SK-N-SH (cell line): Measurements from ENCODE around the gene SLAIN2. TPM values are rescaled to one million over a fixed set of nuclear protein-coding genes. Genes with fewer than 3 reads are reported as not detected.

Source experiments
- CTCF ChIA-PET: fragments of 300-600, 350-600 bp; formaldehyde crosslinking; extraction: SDS; loops from one replicate; lab custom pipeline; 2021; lab: Yijun Ruan, JAX
- POLR2A ChIA-PET: fragments of 350-600 bp; sonication (Branson Sonifier 250); formaldehyde crosslinking; extraction: SDS; loops from one replicate; lab custom pipeline; 2020; ENCODE audit warnings: antibody characterized with exemption, inconsistent platforms; lab: Yijun Ruan, JAX
- DNase-seq: peaks from one replicate; pipeline ENCODE4 v3.0.0; 2012
- H2AFZ ChIP-seq: fragments of 200-600 bp; sonication (generic); 2 replicates; pipeline ENCODE4 v1.8.1; 2016; ENCODE audit warnings: antibody characterized with exemption, mild to moderate bottlenecking, low read depth
- H3F3A ChIP-seq: fragments of 200-600 bp; sonication (generic); replicated peaks from 2 replicates; pipeline ENCODE3; 2016; ENCODE audit warnings: antibody characterized with exemption, mild to moderate bottlenecking; ENCODE audit not compliant: insufficient read depth
- H3K27ac ChIP-seq, 2 experiments: fragments of 200-500 bp in 1 of 2; fragments of 200-600 bp in 1 of 2; sonication (Bioruptor generic) in 1 of 2; sonication (generic), shearing (Covaris generic) in 1 of 2; 2 replicates each; pipeline versions ENCODE4 v1.5.1 to v1.6.1; 2014 to 2016; ENCODE audit warnings: low read depth in 2 of 2, inconsistent platforms in 1 of 2, low read length in 1 of 2, mild to moderate bottlenecking in 1 of 2, mixed read lengths in 1 of 2
- H3K27me3 ChIP-seq: fragments of 200-600 bp; sonication (generic), shearing (Covaris generic); 2 replicates; pipeline ENCODE4 v1.6.1; 2016; ENCODE audit warnings: mixed run types; ENCODE audit not compliant: insufficient read depth
- H3K36me3 ChIP-seq, 2 experiments: fragments of 200-500 bp in 1 of 2; fragments of 200-600 bp in 1 of 2; sonication (Bioruptor generic) in 1 of 2; sonication (generic) in 1 of 2; replicated peaks in 1 of 2; 2 replicates each; pipeline versions ENCODE3 to v1.5.1; 2014 to 2016; ENCODE audit warnings: low read length in 1 of 2, mild to moderate bottlenecking in 1 of 2; ENCODE audit not compliant: insufficient read depth in 2 of 2, control insufficient read depth in 1 of 2
- H3K4me1 ChIP-seq, 2 experiments: fragments of 200-500 bp in 1 of 2; fragments of 200-600 bp in 1 of 2; sonication (Bioruptor generic) in 1 of 2; sonication (generic), shearing (Covaris generic) in 1 of 2; 2 replicates each; pipeline versions ENCODE4 v1.5.1 to v1.6.1; 2014 to 2016; ENCODE audit warnings: low read depth in 1 of 2, low read length in 1 of 2, mixed run types in 1 of 2; ENCODE audit not compliant: insufficient read depth in 2 of 2, control insufficient read depth in 1 of 2
- H3K4me2 ChIP-seq: fragments of 200-600 bp; sonication (generic), shearing (Covaris generic); 2 replicates; pipeline ENCODE4 v1.6.1; 2017; ENCODE audit warnings: mixed run types
- H3K4me3 ChIP-seq, 2 experiments: fragments of 200-500 bp in 1 of 2; fragments of 200-600 bp in 1 of 2; sonication (Bioruptor generic) in 1 of 2; sonication (generic), shearing (Covaris generic) in 1 of 2; 2 replicates each; pipeline versions ENCODE4 v1.5.1 to v1.8.1; 2014 to 2016; ENCODE audit warnings: low read depth in 2 of 2, inconsistent platforms in 1 of 2, low read length in 1 of 2, mild to moderate bottlenecking in 1 of 2, mixed read lengths in 1 of 2, moderate library complexity in 1 of 2
- H3K79me2 ChIP-seq: fragments of 200-600 bp; sonication (generic); 2 replicates; pipeline ENCODE4 v1.8.1; 2017; ENCODE audit warnings: mild to moderate bottlenecking; ENCODE audit not compliant: insufficient read depth
- H3K9ac ChIP-seq: fragments of 200-600 bp; sonication (generic); 2 replicates; pipeline ENCODE4 v1.6.1; 2017; ENCODE audit warnings: mixed run types
- H3K9me2 ChIP-seq: fragments of 200-600 bp; sonication (generic); 2 replicates; pipeline ENCODE4 v1.6.1; 2017; ENCODE audit warnings: mixed run types
- H3K9me3 ChIP-seq: fragments of 200-600 bp; sonication (generic); 2 replicates; pipeline ENCODE4 v1.6.1; 2017; ENCODE audit warnings: mixed run types, mild to moderate bottlenecking, moderate library complexity
- H4K20me1 ChIP-seq: fragments of 200-600 bp; sonication (generic); 2 replicates; pipeline ENCODE4 v1.6.1; 2017; ENCODE audit warnings: mild to moderate bottlenecking, mixed run types; ENCODE audit not compliant: insufficient read depth
- EZH2phosphoT487 ChIP-seq: fragments of 200-600 bp; sonication (generic); IDR thresholded peaks from 2 replicates; pipeline ENCODE4 v1.6.1; 2017; ENCODE audit warnings: low read depth, mixed run types, mild to moderate bottlenecking, antibody characterized with exemption, moderate library complexity, borderline replicate concordance
- FOSL2 ChIP-seq: IDR thresholded peaks from 2 replicates; pipeline ENCODE4 v1.4.0; 2012; ENCODE audit warnings: low read depth, mild to moderate bottlenecking, moderate library complexity, borderline replicate concordance
- GABPA ChIP-seq: IDR thresholded peaks from 2 replicates; pipeline ENCODE4 v1.4.0; 2012; ENCODE audit warnings: low read depth, mild to moderate bottlenecking
- MXI1 ChIP-seq: IDR thresholded peaks from 2 replicates; pipeline ENCODE4 v1.6.1; 2012; ENCODE audit warnings: mild to moderate bottlenecking, low read depth, low read length, improper control_type of control experiment
- REST ChIP-seq: IDR thresholded peaks from 2 replicates; pipeline ENCODE4 v1.6.1; 2012; ENCODE audit warnings: mild to moderate bottlenecking, low read depth, low read length, moderate library complexity
- RXRA ChIP-seq: IDR thresholded peaks from 2 replicates; pipeline ENCODE4 v1.4.0; 2012; ENCODE audit warnings: low read depth, mild to moderate bottlenecking, borderline replicate concordance
- TAF1 ChIP-seq: IDR thresholded peaks from 2 replicates; pipeline ENCODE4 v1.6.1; 2012; ENCODE audit warnings: low read depth, mild to moderate bottlenecking, low read length, moderate library complexity, borderline replicate concordance
- TCF12 ChIP-seq: IDR thresholded peaks from 2 replicates; pipeline ENCODE4 v1.4.0; 2012
- TEAD4 ChIP-seq: IDR thresholded peaks from 2 replicates; pipeline ENCODE4 v1.4.0; 2012; ENCODE audit warnings: mild to moderate bottlenecking, borderline replicate concordance; ENCODE audit not compliant: insufficient read depth
- YY1 ChIP-seq: IDR thresholded peaks from 2 replicates; pipeline ENCODE4 v1.4.0; 2012; ENCODE audit warnings: low read depth, mild to moderate bottlenecking
- ZBTB33 ChIP-seq: IDR thresholded peaks from 2 replicates; pipeline ENCODE4 v1.4.0; 2012; ENCODE audit warnings: low read depth, borderline replicate concordance
- WGBS: methylation state at CpG from one replicate; pipeline ENCODE4 v1.1.6; 2017; ENCODE audit warnings: low lambda C conversion rate; 5-methylcytosine and 5-hydroxymethylcytosine counted together
- polyA plus RNA-seq, 3 experiments: library from polyadenylated mRNA; depleted of rRNA; stranded (reverse); fragments of >200 nt; gene quantifications; 2 replicates each; pipeline ENCODE4 v1.2.3, GENCODE V29; 2012
- TF ChIP-seq, protein P1 (sequence below): fragments of 200-600 bp; sonication (generic); IDR thresholded peaks from 2 replicates; pipeline ENCODE4 v1.6.1; 2017; ENCODE audit warnings: antibody characterized with exemption, mild to moderate bottlenecking, moderate library complexity
- TF ChIP-seq, protein P2 (sequence below): fragments of 150-350 bp; IDR thresholded peaks from 2 replicates; pipeline ENCODE4 v1.6.1; 2016; ENCODE audit warnings: mild to moderate bottlenecking, low read depth, low read length

Gene SLAIN2
- polyA plus RNA-seq, 1 of the 3 experiments (the other 2 are of a cell fraction): 17.0 TPM

DNA sequence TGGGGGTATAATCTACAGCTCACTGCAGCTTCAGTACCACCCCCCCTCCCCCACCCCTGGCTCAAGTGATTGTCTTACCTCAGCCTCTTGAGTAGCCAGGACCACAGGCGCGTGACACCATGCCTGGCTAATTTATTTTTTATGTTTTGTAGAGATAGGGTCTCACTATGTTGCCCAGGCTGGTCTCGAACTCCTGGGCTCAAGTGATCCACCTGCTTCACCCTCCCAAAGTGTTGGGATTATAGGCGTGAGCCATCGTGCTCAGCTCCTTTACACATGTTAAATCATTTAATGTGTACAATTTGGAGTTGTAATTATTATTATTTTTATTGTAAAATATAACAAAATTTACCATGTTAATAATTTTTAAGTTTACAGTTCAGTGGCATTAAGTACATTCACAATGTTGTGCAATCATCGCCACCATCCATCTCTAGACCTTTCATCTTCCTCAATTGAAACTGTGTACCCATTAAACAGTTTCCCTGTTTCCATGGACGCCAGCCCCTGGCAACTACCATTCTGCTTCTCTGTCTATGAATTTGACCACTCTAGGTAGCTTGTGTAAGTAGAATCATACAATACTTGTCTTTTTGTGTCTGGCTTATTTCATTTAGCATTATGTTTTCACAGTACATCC, 6.1 kb downstream of the SLAIN2 start:
- Histone ChIP-seq H3K9me3 (no peaks in the 10 kb centered on the region), H3K4me2 (peak overlapping the region; percentile 20; the same call in 1 of the 2 replicates), H3K4me3 (no peak overlapping the region), H3K36me3 (no peaks in the 10 kb centered on the region), H3K9me2 (no peaks in the 10 kb centered on the region), H2AFZ (no peak overlapping the region), H3K9ac (no peak overlapping the region), H3F3A (no peaks in the 10 kb centered on the region), H3K79me2 (peaks cover 100% of the 10 kb centered on the region), H3K27ac (no peak overlapping the region), H4K20me1 (peaks cover 89% of the 10 kb centered on the region), H3K4me1 (peaks cover 14 to 28% of the 10 kb centered on the region in 2 experiments), H3K27me3 (no peaks in the 10 kb centered on the region)
- DNase-seq: no peak
- 95% methylated on average over 7 of the region's 7 CpGs for WGBS
- ChIA-PET CTCF (interaction anchor here (2.2 kb wide), 1 partner anchor 199 kb away, joined by 5 read pairs; no protein-coding TSS in a partner anchor), POLR2A (no interaction called here)
- TF ChIP-seq RXRA (no peak), TAF1 (no peak), REST (no peak), TCF12 (no peak), GABPA (no peak), EZH2phosphoT487 (no peak), FOSL2 (no peak), YY1 (no peak), ZBTB33 (no peak), TEAD4 (no peak), MXI1 (no peak)
- TF ChIP-seq, protein P1, sequence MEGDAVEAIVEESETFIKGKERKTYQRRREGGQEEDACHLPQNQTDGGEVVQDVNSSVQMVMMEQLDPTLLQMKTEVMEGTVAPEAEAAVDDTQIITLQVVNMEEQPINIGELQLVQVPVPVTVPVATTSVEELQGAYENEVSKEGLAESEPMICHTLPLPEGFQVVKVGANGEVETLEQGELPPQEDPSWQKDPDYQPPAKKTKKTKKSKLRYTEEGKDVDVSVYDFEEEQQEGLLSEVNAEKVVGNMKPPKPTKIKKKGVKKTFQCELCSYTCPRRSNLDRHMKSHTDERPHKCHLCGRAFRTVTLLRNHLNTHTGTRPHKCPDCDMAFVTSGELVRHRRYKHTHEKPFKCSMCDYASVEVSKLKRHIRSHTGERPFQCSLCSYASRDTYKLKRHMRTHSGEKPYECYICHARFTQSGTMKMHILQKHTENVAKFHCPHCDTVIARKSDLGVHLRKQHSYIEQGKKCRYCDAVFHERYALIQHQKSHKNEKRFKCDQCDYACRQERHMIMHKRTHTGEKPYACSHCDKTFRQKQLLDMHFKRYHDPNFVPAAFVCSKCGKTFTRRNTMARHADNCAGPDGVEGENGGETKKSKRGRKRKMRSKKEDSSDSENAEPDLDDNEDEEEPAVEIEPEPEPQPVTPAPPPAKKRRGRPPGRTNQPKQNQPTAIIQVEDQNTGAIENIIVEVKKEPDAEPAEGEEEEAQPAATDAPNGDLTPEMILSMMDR: no peak
- TF ChIP-seq, protein P2, sequence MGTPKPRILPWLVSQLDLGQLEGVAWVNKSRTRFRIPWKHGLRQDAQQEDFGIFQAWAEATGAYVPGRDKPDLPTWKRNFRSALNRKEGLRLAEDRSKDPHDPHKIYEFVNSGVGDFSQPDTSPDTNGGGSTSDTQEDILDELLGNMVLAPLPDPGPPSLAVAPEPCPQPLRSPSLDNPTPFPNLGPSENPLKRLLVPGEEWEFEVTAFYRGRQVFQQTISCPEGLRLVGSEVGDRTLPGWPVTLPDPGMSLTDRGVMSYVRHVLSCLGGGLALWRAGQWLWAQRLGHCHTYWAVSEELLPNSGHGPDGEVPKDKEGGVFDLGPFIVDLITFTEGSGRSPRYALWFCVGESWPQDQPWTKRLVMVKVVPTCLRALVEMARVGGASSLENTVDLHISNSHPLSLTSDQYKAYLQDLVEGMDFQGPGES: no peak
